Stimulated activated CD4-positive, alpha-beta T cell treated with anti-CD3 and anti-CD28 coated beads, TNF-alpha, amount 100 ng/mL, for 24 hours (primary cell): ENCODE results near the gene NCAPH2.
A peak's percentile ranks its signal among the peaks of the same experiment; 100 is the strongest.

ENCODE experiments used
- DNase-seq, 3 experiments: peaks; one replicate each; pipeline ENCODE4 v3.0.0-alpha.2; 2020; ENCODE audit warnings: low read depth in 3 of 3

Gene NCAPH2

DNA sequence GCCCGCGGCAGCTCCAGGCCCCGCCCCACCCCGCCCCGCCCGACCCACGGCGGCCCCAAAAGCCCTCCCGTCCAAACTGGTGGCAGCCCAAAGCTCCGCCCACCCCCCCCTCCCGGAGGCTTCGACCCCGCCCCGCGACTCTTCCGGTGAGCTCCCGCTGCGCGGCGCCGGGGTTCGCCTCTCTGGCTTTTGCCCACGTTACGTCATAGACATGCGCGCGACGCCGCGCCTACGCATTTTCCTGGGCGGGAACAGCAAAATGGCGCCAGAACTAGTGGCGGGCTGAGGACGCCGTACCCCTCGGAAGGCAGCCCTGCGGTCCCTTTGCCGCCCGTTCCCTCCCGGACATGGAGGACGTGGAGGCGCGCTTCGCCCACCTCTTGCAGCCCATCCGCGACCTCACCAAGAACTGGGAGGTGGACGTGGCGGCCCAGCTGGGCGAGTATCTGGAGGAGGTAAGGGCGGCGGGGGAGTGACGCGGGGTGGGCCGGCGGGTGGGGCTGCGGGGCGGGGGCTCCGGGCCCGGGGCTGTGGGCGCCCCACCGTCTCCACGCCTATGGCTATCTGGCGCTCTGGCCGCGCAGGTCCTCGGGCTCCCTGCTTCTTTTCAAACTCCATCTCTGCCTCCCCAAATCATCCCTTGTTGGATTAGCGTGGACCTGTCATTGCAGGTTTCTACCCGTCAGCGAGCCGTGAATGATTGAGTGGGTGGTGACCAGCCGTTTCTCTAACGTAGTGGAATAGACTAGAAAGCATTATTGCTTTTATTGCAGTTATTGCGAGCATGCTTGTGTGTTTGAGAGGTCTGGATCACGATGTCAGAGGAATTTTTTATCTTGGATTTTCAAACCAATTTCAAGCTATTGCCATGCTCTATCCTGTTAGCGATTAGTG is at the start of gene NCAPH2:
NCAPH2 (plus strand) TSS at position 234 of the 894 bp plus-strand sequence; CDS start at position 348, 114 bp downstream.
- peak; percentile 97 to 99 (median 97) for DNase-seq

DNA sequence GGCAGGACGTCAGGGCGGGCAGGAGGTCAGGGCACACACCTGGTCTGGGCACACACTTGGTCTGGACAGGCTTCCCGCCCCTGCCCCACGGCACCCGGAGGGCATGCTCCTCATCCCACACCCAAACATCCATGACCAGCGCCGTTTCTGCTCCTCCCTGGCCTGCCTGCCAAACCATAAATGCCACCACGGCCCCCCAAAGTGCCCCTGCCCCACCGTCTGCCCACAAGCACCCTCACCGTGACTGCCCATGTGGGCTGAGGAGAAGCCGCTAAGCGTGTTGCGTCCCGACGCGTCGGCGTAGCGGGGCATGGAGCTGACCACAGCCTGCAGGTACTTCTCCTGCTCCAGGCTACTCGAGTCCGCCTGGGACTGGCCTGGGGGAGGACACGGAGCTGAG is 49.0 kb upstream of the NCAPH2 start:
- DNase-seq = no peak

DNA sequence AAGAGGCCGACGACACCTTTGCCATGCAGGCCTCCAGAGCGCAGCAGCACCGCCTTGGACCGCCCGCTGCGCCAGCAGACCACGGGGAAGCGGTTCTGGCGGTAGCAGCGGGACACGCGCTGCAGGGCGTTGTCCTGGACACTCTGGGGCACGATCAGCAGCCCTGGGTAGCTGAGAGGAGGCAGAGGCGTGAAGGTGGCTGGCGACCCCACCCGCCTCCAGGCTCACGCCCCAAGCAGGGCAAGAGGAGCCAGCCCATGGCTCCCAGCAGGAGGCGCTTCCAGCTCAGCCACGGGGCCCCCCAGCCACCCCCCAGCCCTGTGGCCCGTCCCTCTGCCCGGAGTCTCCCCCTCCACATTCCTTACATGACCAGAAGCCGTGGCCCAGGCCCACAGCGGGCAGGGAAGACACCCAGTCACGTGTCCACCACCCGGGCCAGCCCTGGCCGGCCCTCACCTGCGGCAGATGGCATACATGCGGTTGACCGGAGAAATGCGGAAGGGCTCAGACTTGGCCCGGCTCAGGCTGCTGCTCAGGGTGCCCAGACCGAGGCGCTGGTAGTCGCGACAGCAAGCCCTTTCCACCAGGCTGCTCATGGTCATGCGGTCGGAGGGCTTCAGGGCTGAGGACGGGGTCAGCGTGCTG is 48.4 kb upstream of the NCAPH2 start:
- DNase-seq = no peak

DNA sequence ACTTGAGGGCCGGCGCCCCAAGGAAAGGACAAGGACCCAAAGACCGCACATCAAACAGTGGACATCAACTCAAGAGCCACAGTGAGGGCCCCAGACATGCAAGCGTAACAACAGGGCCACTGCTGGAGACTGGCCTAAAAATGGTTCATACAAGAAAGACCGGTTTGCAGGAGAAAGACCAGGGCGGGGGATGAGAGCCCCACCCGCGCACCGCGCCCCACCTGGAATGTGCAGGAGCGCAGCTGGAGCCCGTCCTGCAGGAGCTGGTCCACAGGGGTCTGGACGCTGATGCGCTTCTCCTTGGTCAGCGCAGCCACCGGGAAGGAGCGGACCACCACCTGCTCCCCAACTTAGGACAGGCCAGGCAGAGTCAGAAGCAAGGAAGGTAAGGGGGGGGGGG is 47.1 kb upstream of the NCAPH2 start:
- no peak for DNase-seq

DNA sequence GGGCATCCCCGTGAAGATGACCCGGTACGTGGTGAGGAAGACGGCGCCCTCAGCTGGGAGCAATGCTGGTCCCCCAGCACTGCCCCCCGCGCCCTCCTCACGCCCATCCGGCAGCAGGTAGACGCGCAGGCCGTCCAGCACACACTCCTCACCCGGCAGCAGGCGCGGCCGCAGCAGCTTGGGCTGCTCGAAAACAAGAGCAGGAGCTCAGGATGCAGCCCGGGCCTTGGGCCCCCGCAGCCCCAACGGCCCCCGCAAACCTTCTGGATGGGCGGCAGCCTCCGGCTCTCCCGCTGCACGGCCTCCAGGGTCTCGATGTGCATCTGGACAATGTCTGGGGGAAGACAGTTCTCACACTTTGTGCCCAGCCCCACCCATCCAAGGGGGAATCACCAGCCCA is 46.5 kb upstream of the NCAPH2 start:
- no peak for DNase-seq

DNA sequence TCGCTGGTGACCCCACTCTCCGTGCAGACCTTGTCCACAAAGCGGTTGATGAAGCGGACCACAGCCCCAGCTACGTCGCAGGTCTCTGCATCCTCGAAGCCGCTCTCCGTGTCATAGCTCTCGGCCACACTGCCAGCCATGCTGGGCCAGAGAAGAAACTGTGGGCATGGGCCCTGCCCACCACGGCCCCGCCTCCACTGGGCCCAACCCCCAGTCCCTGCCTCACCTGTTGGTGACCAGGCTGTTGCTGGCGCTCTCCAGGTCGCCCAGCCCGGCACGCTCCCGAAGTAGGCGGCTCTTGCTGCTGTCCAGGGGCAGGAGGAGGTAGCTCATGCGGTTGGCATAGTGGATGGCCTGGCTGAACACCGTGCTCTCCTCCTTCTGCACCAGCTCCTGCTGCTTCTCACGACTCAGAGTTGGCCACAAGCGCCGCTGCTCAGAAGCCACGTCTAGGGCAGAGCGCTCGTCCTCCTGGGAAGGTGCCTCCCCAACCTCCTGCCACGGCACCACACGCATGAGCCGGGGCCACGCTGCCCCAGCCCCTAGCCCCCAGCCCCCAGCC is 46.0 kb upstream of the NCAPH2 start:
- no peak for DNase-seq

DNA sequence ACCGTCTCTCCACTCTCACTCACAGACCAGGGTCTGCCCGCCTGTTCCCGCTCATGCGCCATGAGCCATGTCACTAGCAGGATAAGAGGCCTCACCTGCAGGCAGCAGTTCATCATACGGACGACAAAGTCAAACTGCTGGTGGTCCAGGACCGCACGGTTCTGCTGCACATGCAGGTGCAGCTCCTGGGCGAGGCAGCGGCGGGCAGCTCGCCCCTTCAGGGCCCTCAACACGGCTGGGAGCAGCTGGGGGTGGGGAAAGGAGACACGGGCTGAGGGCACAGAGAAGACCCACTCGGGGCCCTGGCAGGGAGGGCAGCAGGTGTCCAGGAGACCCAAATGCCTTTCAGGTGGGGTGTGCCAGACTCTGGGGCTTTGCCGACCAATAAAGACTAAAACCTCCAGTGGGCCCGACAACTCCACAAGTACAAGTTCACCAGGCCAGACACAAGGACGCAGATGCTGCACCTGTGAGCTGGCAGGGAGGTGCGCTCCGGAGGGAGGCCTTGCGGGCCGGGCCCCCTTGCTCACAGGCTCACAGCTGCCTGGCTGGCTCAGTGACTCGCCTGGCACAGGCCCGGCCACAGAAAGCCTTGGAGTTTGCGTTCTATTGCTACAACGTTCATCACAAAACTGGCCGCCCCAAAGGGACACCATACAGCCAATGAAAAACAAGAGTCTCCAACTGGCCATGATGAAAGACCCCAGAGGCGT is 44.7 kb upstream of the NCAPH2 start:
- no peak for DNase-seq

DNA sequence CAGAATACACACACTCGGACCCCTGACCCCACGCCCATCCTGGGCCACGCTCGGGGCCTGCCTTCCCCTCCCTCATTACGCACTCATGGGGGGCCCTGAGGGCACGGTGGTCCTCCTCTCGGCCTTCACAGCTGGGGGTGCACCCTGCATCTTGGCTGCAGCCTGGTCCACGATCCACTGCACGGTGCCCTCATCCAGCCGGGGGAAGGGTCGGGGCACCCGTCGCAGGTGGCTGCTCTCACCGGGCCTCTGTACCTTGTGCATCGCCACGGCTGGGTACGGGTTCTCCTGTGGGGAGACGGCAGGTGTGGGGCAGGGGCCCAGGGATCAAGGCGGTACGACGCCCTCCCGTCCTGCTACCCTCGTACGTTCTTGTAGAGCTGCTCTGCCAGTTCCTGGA is 43.6 kb upstream of the NCAPH2 start:
- DNase-seq = no peak

DNA sequence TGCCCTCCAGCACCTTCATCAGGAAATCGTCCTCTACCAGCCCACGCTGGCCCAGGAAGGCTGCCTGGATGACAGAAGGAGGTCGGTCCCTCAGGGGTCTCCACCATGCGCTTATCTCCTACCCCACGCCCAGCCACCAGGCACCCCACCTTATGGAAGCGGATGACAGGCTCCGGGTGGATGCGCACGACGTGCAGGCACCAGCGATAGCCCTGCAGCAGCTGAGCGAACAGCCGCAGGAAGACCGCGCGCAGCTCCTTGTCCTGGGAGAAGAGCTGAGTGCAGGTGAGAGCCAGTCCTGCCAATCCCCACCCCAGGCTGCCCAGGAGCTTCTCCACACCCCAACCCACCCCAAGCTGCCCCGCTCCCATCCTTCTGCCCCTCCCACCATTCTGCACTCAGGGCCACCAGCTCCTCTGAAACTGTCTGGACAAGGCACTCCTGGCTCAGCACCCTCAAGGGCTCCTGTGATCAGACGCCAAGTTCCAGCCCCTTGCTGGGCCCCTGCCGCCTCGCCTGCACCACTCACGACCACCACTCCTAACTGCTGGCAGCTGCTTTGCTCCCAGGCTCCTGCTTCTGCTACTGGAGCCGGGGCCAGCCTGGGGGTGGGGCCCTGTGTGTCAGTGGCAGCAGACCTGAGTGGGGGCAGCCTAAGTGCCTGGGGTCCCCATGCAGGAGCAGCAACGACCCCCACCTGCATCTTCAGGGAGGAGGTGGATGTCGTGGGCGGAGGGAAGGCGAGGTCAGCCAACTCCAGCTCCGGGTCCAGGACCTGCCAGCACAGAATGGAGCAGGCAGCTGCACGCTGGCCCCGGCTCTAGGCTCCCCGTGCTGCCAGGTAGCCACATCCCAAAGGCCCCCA is 42.7 kb upstream of the NCAPH2 start:
- no peak for DNase-seq

DNA sequence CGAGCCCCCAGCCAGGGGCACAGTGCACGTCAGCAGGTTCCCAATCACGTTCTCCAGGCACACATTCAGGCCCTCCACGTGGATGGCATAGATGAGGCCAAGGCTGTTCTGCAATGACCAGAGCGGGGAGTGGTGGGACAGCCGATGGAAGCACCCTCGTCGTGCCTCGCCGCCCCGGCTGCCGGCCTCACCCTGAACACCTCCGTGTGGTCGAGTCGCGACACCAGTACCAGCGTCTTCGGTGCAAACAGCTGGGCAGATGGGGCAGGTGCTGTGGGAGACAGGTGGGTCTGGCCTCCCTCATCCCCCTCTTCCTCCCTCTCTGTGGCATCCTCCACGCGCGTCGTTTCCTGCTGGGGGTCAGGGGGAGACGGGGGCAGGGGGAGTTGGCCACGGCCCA is 40.7 kb upstream of the NCAPH2 start:
- DNase-seq = no peak

DNA sequence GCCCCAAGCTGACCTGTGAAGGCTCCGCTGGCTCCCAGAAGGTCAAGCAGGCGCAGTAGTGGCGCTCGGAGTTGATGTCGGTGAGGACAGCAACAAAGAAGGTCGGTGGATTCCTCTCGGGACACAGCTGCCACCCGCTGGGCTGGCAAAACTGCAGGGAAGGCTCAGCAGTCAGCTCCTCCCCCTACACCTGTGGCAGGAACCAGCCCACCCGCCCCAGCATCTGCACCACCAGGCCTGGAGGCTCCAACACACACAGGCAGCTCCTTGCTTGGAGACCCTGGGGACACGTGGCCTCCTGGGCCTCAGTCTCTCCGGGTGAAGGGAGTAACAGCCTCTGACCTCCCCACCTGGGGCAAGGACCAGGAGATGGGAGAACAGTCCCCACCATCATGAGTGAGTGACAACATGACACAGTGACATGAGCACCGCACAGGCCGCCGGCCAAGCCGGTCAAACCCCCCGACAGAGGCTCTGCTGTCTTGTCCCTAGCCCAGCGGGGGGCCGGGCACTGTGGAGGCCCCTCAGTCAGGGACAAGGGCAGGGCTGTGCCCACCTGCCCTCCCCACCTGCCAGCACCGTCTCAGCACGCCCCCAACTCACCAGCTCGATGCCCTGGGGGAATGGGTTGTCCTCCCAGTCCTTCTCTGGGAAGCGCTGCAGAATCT is 40.1 kb upstream of the NCAPH2 start:
- DNase-seq = no peak

DNA sequence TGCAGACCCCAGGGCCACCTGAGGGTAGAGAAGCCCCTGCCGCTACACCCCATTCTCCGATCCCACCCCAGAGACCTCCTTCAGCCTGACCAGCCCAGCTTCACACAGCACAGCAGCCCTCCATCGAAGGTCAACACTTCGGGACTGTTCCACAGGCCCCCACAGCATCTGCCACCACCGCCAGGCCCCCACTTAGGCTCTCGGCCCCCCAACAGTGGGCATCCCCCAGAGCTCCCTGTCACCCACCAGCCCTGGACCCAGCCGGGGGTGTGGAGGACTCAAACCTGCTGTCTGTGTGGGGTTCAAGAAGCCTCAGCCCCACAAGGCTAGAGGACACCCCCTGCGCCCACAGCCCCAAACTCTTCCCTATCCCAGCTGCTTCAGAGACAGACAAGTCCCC is 39.4 kb upstream of the NCAPH2 start:
- DNase-seq = no peak

DNA sequence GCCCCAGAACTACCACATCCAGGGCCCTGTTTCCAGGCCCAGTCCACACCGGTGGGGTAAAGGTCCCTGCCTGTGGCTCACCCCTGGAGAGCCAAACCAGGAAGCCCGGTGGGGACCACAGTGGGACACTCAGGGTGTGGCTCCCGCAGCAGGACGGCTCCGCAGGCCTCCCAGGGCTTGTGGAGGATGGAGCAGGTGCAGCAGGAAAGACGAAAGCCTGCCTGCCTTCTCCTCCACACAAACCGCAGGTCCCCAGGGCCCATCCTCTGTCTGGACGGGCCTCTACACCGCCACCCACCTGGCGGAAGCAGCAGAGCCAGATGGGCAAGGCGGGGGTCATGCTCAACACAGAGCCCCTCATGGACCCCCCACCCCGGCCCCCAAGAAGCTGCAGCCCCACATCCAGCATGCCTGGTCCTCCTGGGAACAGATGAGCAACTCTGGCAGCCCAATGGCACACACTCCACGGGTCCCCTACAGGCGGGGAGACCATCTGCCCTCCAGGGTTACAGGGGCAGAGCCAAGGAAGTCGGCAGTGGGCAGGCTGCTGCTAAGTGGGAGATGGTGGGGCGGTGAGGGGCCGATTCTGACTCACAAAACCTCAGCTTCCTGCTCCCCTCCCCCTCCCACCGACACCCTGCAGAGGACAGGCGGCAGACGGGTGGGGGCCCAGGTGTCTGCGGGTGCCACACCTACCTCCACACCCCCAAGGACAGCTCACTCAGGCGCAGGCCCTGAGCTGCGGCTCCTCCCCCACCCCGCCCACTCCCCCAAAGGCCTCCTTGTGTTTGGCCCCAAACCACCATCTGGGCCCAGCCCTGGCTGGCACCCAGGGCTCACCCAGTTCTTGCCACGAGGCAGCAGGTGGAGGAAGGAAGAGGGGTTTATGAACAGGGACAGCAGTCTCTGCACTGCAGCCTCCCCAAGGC is 38.4 kb upstream of the NCAPH2 start:
- peak; percentile 78 to 95 (median 80) for DNase-seq

DNA sequence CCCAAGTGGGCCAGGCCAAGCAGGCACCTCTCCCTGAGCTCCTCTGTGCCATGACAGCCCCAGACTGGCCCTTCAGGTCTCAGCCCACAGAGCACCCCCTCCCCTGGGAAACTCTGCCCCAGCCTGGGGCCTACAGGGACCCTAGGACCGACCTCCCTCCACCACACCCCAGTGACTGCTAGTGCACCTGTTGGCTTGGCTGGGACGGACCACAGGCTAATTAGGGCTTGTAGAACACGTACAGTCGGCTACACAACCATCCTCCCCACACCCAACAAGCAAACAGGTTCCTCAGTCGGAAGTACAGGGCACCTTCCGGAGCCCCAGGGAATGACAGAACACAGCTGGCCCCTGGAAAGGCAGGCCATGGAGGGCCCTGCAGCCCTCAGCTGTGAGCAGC is 37.5 kb upstream of the NCAPH2 start:
- DNase-seq = no peak

DNA sequence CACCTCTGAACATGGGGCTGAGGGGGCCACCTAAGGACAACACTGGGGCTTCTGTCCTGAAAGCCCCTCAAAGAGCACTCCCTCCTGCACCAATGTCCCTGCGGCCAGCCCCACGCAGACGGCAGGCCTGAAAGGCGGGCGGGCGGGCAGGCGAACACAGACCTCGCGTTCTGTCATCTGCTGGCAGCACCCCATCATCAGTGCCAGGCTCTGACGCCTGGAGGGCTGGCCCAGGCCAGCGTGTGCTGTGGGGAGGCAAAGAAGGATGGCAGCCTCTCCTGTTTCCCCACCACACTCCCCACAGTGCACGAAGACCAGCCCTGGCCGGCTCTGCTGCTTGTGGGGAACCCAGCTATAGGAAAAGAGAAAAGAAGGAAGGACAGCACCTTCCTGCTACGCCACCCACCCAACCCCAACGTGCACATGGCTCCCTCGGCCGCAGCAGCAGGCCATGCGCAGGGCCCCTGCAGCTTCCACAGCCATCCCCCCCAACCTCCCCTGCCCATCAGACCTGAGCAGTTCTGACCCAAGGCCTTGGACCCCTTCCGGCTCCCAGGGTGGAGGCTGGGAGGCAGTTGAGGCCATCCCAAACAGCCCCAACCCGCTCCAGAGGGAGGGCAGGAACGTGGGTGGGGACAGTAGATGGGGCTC is 36.7 kb upstream of the NCAPH2 start:
- no peak for DNase-seq

DNA sequence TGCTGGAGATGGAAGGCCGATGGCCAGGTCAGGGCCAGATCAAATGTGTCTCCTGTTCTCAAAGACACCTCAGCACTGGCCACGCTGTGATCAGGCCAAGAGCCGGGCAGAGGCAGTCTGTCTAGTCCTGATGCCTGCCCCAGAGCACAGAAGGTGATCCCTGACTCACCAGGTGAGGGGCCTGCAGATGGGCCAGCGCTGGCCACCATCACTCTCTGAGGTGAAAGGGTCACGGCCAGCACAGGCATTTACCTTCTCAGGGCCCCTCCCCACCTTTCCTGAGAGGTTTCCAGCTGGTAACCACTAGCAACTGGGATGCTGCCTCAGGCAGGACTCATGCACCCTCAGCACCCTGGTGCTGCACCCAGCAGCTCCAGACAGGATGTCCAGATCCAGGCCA is 36.1 kb upstream of the NCAPH2 start:
- no peak for DNase-seq

DNA sequence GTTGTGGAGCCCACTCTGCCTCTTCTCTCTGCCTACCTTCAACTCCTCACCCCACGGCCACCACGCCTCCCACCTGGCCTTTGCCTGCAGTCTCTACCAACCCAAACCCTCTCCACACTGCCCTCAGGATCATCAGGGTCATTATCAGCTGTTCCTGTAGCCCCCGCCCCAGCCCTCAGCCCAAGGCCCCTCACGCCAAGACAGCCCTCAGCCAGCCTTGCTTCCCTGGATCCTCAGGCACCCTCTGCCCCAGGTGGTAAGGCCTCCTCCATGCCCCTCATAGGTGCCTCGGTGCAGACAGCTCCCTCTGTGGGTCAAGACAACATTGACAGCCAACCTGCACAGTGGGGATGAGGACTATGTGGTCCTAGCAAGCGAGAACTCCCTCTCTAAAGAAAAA is 34.9 kb upstream of the NCAPH2 start:
- peak in 1 of 3 experiments; percentile 47 for DNase-seq

DNA sequence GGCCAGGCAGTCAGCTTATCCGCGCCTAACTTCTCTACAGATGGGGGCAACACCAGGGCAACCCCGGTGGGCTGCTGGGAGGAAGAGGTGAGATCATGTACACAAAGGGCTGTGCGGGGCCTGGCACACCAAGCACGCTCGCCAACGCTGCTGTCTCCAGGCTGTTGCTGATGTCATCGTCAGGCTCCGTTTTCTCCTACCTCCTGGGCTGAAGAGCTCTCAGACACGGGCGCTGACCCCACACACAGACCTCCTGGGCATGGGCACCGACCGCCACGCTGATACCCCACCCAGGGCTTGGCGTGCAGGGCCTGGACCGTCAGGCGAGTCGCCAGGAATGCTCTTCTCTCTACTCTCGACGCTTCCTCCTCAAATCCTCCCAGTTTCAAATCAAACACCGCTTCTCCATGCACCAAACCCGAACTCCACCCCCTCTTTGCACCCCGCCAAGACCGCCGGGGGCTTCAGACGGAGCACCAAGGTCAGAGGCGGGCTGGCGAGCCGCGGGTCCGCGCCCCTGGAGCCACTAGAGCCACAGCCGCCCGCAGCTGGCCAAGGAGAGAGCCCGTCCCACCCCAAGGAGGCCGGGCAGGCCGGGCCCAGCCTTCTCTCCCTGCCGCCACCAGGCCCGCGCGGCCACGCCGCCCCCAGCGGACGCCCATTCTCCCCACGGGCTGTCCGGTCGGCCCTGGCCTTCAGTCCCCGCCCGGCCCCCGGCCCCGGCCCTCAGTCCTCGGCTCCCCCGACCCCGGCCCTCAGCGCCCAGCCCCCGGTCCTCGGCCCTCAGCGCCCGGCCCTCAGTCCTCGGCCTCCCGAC is 34.0 kb upstream of the NCAPH2 start:
- DNase-seq = peak in 1 of 3 experiments; percentile 33
